SK-N-SH (cell line): ENCODE data around the gene OSBPL7. TPM values are rescaled to one million over a fixed set of nuclear protein-coding genes. Genes with fewer than 3 reads are reported as not detected.
A peak's percentile ranks its signal among the peaks of the same experiment; 100 is the strongest.

Experiments
- CTCF ChIA-PET: fragments of 300-600, 350-600 bp; formaldehyde crosslinking; extraction: SDS; loops from one replicate; lab custom pipeline; 2021; lab: Yijun Ruan, JAX
- POLR2A ChIA-PET: fragments of 350-600 bp; sonication (Branson Sonifier 250); formaldehyde crosslinking; extraction: SDS; loops from one replicate; lab custom pipeline; 2020; ENCODE audit warnings: antibody characterized with exemption, inconsistent platforms; lab: Yijun Ruan, JAX
- DNase-seq: peaks from one replicate; pipeline ENCODE4 v3.0.0; 2012
- H2AFZ ChIP-seq: fragments of 200-600 bp; sonication (generic); 2 replicates; pipeline ENCODE4 v1.8.1; 2016; ENCODE audit warnings: antibody characterized with exemption, mild to moderate bottlenecking, low read depth
- H3F3A ChIP-seq: fragments of 200-600 bp; sonication (generic); replicated peaks from 2 replicates; pipeline ENCODE3; 2016; ENCODE audit warnings: antibody characterized with exemption, mild to moderate bottlenecking; ENCODE audit not compliant: insufficient read depth
- H3K27ac ChIP-seq, 2 experiments: fragments of 200-500 bp in 1 of 2; fragments of 200-600 bp in 1 of 2; sonication (Bioruptor generic) in 1 of 2; sonication (generic), shearing (Covaris generic) in 1 of 2; 2 replicates each; pipeline versions ENCODE4 v1.5.1 to v1.6.1; 2014 to 2016; ENCODE audit warnings: low read depth in 2 of 2, inconsistent platforms in 1 of 2, low read length in 1 of 2, mild to moderate bottlenecking in 1 of 2, mixed read lengths in 1 of 2
- H3K27me3 ChIP-seq: fragments of 200-600 bp; sonication (generic), shearing (Covaris generic); 2 replicates; pipeline ENCODE4 v1.6.1; 2016; ENCODE audit warnings: mixed run types; ENCODE audit not compliant: insufficient read depth
- H3K36me3 ChIP-seq, 2 experiments: fragments of 200-500 bp in 1 of 2; fragments of 200-600 bp in 1 of 2; sonication (Bioruptor generic) in 1 of 2; sonication (generic) in 1 of 2; replicated peaks in 1 of 2; 2 replicates each; pipeline versions ENCODE3 to v1.5.1; 2014 to 2016; ENCODE audit warnings: low read length in 1 of 2, mild to moderate bottlenecking in 1 of 2; ENCODE audit not compliant: insufficient read depth in 2 of 2, control insufficient read depth in 1 of 2
- H3K4me1 ChIP-seq, 2 experiments: fragments of 200-500 bp in 1 of 2; fragments of 200-600 bp in 1 of 2; sonication (Bioruptor generic) in 1 of 2; sonication (generic), shearing (Covaris generic) in 1 of 2; 2 replicates each; pipeline versions ENCODE4 v1.5.1 to v1.6.1; 2014 to 2016; ENCODE audit warnings: low read depth in 1 of 2, low read length in 1 of 2, mixed run types in 1 of 2; ENCODE audit not compliant: insufficient read depth in 2 of 2, control insufficient read depth in 1 of 2
- H3K4me2 ChIP-seq: fragments of 200-600 bp; sonication (generic), shearing (Covaris generic); 2 replicates; pipeline ENCODE4 v1.6.1; 2017; ENCODE audit warnings: mixed run types
- H3K4me3 ChIP-seq, 2 experiments: fragments of 200-500 bp in 1 of 2; fragments of 200-600 bp in 1 of 2; sonication (Bioruptor generic) in 1 of 2; sonication (generic), shearing (Covaris generic) in 1 of 2; 2 replicates each; pipeline versions ENCODE4 v1.5.1 to v1.8.1; 2014 to 2016; ENCODE audit warnings: low read depth in 2 of 2, inconsistent platforms in 1 of 2, low read length in 1 of 2, mild to moderate bottlenecking in 1 of 2, mixed read lengths in 1 of 2, moderate library complexity in 1 of 2
- H3K79me2 ChIP-seq: fragments of 200-600 bp; sonication (generic); 2 replicates; pipeline ENCODE4 v1.8.1; 2017; ENCODE audit warnings: mild to moderate bottlenecking; ENCODE audit not compliant: insufficient read depth
- H3K9ac ChIP-seq: fragments of 200-600 bp; sonication (generic); 2 replicates; pipeline ENCODE4 v1.6.1; 2017; ENCODE audit warnings: mixed run types
- H3K9me2 ChIP-seq: fragments of 200-600 bp; sonication (generic); 2 replicates; pipeline ENCODE4 v1.6.1; 2017; ENCODE audit warnings: mixed run types
- H3K9me3 ChIP-seq: fragments of 200-600 bp; sonication (generic); 2 replicates; pipeline ENCODE4 v1.6.1; 2017; ENCODE audit warnings: mixed run types, mild to moderate bottlenecking, moderate library complexity
- H4K20me1 ChIP-seq: fragments of 200-600 bp; sonication (generic); 2 replicates; pipeline ENCODE4 v1.6.1; 2017; ENCODE audit warnings: mild to moderate bottlenecking, mixed run types; ENCODE audit not compliant: insufficient read depth
- CHD2 ChIP-seq: fragments of 150-350 bp; IDR thresholded peaks from 2 replicates; pipeline ENCODE4 v1.6.1; 2018; ENCODE audit warnings: low read length; ENCODE audit not compliant: partially characterized antibody
- CTCF ChIP-seq: fragments of 200-600 bp; sonication (generic); IDR thresholded peaks from 2 replicates; pipeline ENCODE4 v1.6.1; 2017; ENCODE audit warnings: antibody characterized with exemption, mild to moderate bottlenecking, moderate library complexity
- ELF1 ChIP-seq: IDR thresholded peaks from 2 replicates; pipeline ENCODE4 v1.4.0; 2012
- EZH2phosphoT487 ChIP-seq: fragments of 200-600 bp; sonication (generic); IDR thresholded peaks from 2 replicates; pipeline ENCODE4 v1.6.1; 2017; ENCODE audit warnings: low read depth, mixed run types, mild to moderate bottlenecking, antibody characterized with exemption, moderate library complexity, borderline replicate concordance
- FOSL2 ChIP-seq: IDR thresholded peaks from 2 replicates; pipeline ENCODE4 v1.4.0; 2012; ENCODE audit warnings: low read depth, mild to moderate bottlenecking, moderate library complexity, borderline replicate concordance
- FOXJ3 ChIP-seq: sonication (generic); formaldehyde crosslinking; IDR thresholded peaks from 2 replicates; pipeline ENCODE4 v1.5.1; 2020; ENCODE audit warnings: mild to moderate bottlenecking, missing genetic modification reagents
- GABPA ChIP-seq: IDR thresholded peaks from 2 replicates; pipeline ENCODE4 v1.4.0; 2012; ENCODE audit warnings: low read depth, mild to moderate bottlenecking
- GATA2 ChIP-seq: sonication (generic); formaldehyde crosslinking; IDR thresholded peaks from 2 replicates; pipeline ENCODE4 v1.5.0; 2020; ENCODE audit warnings: mild to moderate bottlenecking, missing genetic modification reagents
- IRF3 ChIP-seq: fragments of 150-350 bp; IDR thresholded peaks from 2 replicates; pipeline ENCODE4 v1.6.1; 2016; ENCODE audit warnings: mild to moderate bottlenecking, low read depth, low read length
- JUND ChIP-seq: IDR thresholded peaks from 2 replicates; pipeline ENCODE4 v1.4.0; 2012
- MEF2A ChIP-seq: IDR thresholded peaks from 2 replicates; pipeline ENCODE4 v1.4.0; 2012; ENCODE audit warnings: low read depth, borderline replicate concordance
- NFIC ChIP-seq: IDR thresholded peaks from 2 replicates; pipeline ENCODE4 v1.4.0; 2012; ENCODE audit warnings: borderline replicate concordance
- PBX3 ChIP-seq: IDR thresholded peaks from 2 replicates; pipeline ENCODE4; 2012
- POLR2AphosphoS5 ChIP-seq: IDR thresholded peaks from 2 replicates; pipeline ENCODE4 v1.6.1; 2012; ENCODE audit warnings: low read depth, low read length
- RAD21 ChIP-seq: IDR thresholded peaks from 2 replicates; pipeline ENCODE4 v1.6.1; 2012; ENCODE audit warnings: mild to moderate bottlenecking, low read length
- RCOR1 ChIP-seq: fragments of 150-350 bp; IDR thresholded peaks from 2 replicates; pipeline ENCODE4 v1.6.1; 2017; ENCODE audit warnings: antibody characterized with exemption, low read length
- RXRA ChIP-seq: IDR thresholded peaks from 2 replicates; pipeline ENCODE4 v1.4.0; 2012; ENCODE audit warnings: low read depth, mild to moderate bottlenecking, borderline replicate concordance
- SIN3A ChIP-seq: IDR thresholded peaks from 2 replicates; pipeline ENCODE4 v1.6.1; 2012; ENCODE audit warnings: low read depth, mild to moderate bottlenecking, low read length, moderate library complexity, borderline replicate concordance
- TCF12 ChIP-seq: IDR thresholded peaks from 2 replicates; pipeline ENCODE4 v1.4.0; 2012
- TEAD4 ChIP-seq: IDR thresholded peaks from 2 replicates; pipeline ENCODE4 v1.4.0; 2012; ENCODE audit warnings: mild to moderate bottlenecking, borderline replicate concordance; ENCODE audit not compliant: insufficient read depth
- USF2 ChIP-seq: fragments of 150-350 bp; IDR thresholded peaks from 2 replicates; pipeline ENCODE4 v1.6.1; 2017; ENCODE audit warnings: antibody characterized with exemption, low read length, low read depth, borderline replicate concordance
- YY1 ChIP-seq: IDR thresholded peaks from 2 replicates; pipeline ENCODE4 v1.4.0; 2012; ENCODE audit warnings: low read depth, mild to moderate bottlenecking
- WGBS: methylation state at CpG from one replicate; pipeline ENCODE4 v1.1.6; 2017; ENCODE audit warnings: low lambda C conversion rate; 5-methylcytosine and 5-hydroxymethylcytosine counted together
- polyA plus RNA-seq, 3 experiments: library from polyadenylated mRNA; depleted of rRNA; stranded (reverse); fragments of >200 nt; gene quantifications; 2 replicates each; pipeline ENCODE4 v1.2.3, GENCODE V29; 2012

OSBPL7 gene
- polyA plus RNA-seq, 1 of the 3 experiments (the other 2 are of a cell fraction) = 23.7 TPM

GRCh38 chr17:47844227-47844626 lies 22.6 kb upstream of the OSBPL7 start:
- no peak for DNase-seq
- peaks cover 43% of the 10 kb centered on the region for H3K27me3 ChIP-seq
- no peak overlapping the region for H3K4me2 ChIP-seq
- H3K9me2 ChIP-seq = no peaks in the 10 kb centered on the region
- TF ChIP-seq JUND (no peak), GABPA (no peak), USF2 (no peak), PBX3 (peak; percentile 78), TCF12 (0 out of 2 replicates have a peak, but pooled peaks have one; percentile 10), GATA2 (CRISPR knock-in tag) (peak; percentile 79), TEAD4 (no peak), SIN3A (no peak), EZH2phosphoT487 (no peak), MEF2A (no peak), RCOR1 (no peak), ELF1 (no peak), CHD2 (no peak), NFIC (peak; percentile 68), RXRA (no peak), IRF3 (no peak), FOSL2 (no peak), POLR2AphosphoS5 (no peak), YY1 (no peak), RAD21 (no peak), FOXJ3 (CRISPR knock-in tag) (no peak), CTCF (no peak)
- CTCF ChIA-PET = interaction anchor here (0.8 to 33.0 kb wide), 18 partner anchors 6 to 174 kb away, joined by 3 to 1447 read pairs (median 8); partner anchors contain the start of genes CDK5RAP3, LRRC46, MRPL10 and OSBPL7
- H3K9ac ChIP-seq = no peak overlapping the region
- no peak overlapping the region for H3K27ac ChIP-seq
- peaks cover 15% of the 10 kb centered on the region; the same call in 1 of the 2 replicates for H3K79me2 ChIP-seq
- no peaks in the 10 kb centered on the region for H4K20me1 ChIP-seq
- H3K4me1 ChIP-seq = peaks cover 8 to 33% of the 10 kb centered on the region in 2 experiments; a peak in 2 of 4 replicates
- POLR2A ChIA-PET = interaction anchor here (1.1 kb wide), 2 partner anchors 42 to 46 kb away, joined by 3 to 5 read pairs; no protein-coding TSS in a partner anchor
- peaks cover 3% of the 10 kb centered on the region for H3F3A ChIP-seq
- H2AFZ ChIP-seq = no peak overlapping the region
- 19% methylated on average over 5 of the region's 5 CpGs for WGBS
- no peak overlapping the region for H3K4me3 ChIP-seq
- H3K36me3 ChIP-seq = peaks cover 0 to 3% of the 10 kb centered on the region in 2 experiments
- H3K9me3 ChIP-seq = no peaks in the 10 kb centered on the region
